Esophagus (tissue), 2 donors: ENCODE results near the gene ZNF473. TPM values are rescaled to one million over a fixed set of nuclear protein-coding genes. Genes with fewer than 3 reads are reported as not detected.
"Not testable (repeated sequence)": the region's sequence is repeated elsewhere in the genome, so short reads cannot be mapped to it uniquely, and the experiment has no call there.

Experiments used
- H3K27ac ChIP-seq, 2 donors: one replicate each; pipeline ENCODE4 v1.5.1; 2013; ENCODE audit warnings: low read depth in 2 of 2, mild to moderate bottlenecking in 2 of 2, inconsistent platforms in 1 of 2, low read length in 1 of 2, moderate library complexity in 1 of 2
- H3K27me3 ChIP-seq, 2 donors: one replicate each; pipeline ENCODE4 v1.6.1; 2013; ENCODE audit warnings: low read length in 2 of 2, control low read depth in 1 of 2, mild to moderate bottlenecking in 1 of 2; ENCODE audit not compliant: insufficient read depth in 2 of 2, control insufficient read depth in 1 of 2
- H3K36me3 ChIP-seq, 2 donors: one replicate each; pipeline ENCODE4 v1.6.1; 2013; ENCODE audit warnings: low read length in 1 of 2; ENCODE audit not compliant: control insufficient read depth in 2 of 2, insufficient read depth in 2 of 2
- H3K4me1 ChIP-seq, 2 donors: one replicate each; pipeline ENCODE4 v1.6.1; 2013; ENCODE audit warnings: low read length in 1 of 2; ENCODE audit not compliant: control insufficient read depth in 2 of 2, insufficient read depth in 2 of 2
- H3K4me3 ChIP-seq, 2 donors: one replicate each; pipeline ENCODE4 v1.5.1; 2013; ENCODE audit warnings: low read length in 2 of 2, mild to moderate bottlenecking in 2 of 2, low read depth in 1 of 2, moderate library complexity in 1 of 2
- H3K9me3 ChIP-seq, 2 donors: one replicate each; pipeline ENCODE4 v1.6.1; 2013; ENCODE audit warnings: mild to moderate bottlenecking in 2 of 2, low read depth in 1 of 2, low read length in 1 of 2, moderate library complexity in 1 of 2; ENCODE audit not compliant: control insufficient read depth in 2 of 2, insufficient read depth in 1 of 2
- WGBS, 2 donors: extraction: QIAGEN DNeasy Blood & Tissue Kit; methylation state at CpG; one replicate each; pipeline ENCODE4 v1.1.7; 2013; 5-methylcytosine and 5-hydroxymethylcytosine counted together
- polyA plus RNA-seq, 2 donors: library from polyadenylated mRNA; stranded (reverse); fragments of 200-250 nt; gene quantifications; one replicate each; pipeline ENCODE4 v1.2.3, GENCODE V29; 2013
- donor health status: healthy with polysubstance abuse.
- donor health status: Bipolar disorder and iron deficiency.

The ZNF473 gene
- polyA plus RNA-seq, 2 donors = 1.8 to 1.9 TPM

DNA sequence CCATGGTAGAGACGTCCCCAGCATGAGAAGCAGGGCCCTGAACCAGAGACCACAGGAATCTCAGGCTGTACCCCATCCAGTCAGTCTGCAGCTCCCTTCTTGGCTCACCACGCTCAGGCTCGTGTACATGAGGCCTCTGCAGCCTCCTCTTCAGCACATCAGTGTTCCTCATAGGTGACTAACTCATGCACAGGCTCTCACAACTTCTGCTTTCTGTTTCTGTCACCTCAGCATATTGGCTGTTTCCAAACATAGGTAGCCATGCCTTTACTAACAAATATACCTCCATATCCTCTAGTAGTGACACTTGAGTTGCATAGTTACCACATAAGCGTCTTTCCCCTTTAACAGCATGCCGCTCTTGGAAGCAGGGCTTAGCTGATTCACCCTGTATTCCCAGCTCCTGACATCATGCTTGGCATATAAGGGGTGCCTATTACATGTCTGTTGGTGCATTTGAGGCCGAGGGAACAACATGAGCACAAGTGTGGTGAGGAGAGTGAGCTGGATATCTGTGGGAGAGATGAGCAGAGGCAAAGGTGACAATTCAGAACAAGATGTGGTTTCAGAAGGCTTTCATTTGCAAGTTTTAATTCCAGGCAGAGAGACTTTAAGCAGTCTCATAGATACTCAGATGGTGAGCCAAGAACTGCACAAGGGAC is 16.7 kb downstream of the ZNF473 start:
- Histone ChIP-seq H3K4me3 (no peak overlapping the region), H3K27ac (no peak overlapping the region), H3K27me3 (no peaks in the 10 kb centered on the region), H3K9me3 (peaks cover 9 to 42% of the 10 kb centered on the region in 2 donors), H3K36me3 (peaks cover 47 to 61% of the 10 kb centered on the region in 2 donors), H3K4me1 (no peaks in the 10 kb centered on the region)
- WGBS, 2 donors = 93 to 94% methylated on average over 6 of the region's 6 CpGs

DNA sequence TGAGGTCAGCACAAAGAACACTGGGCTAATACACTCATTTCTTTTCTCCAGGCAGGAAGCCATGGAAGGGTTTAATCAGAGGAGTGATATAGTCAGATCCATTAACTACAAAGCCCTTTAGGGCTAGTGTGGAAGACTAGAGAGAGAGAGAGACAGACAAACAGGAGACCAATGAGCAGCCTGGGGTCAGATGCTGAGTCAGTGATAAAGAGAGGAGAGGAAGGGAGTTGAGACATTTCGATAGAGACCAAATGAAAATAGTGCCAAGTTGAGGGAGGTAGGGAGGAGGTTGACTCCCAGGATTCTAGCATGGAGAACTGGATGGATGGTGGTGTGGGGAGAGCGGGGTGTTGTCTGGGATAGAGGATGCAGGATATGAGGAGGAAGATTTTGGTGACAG is 18.2 kb downstream of the ZNF473 start:
- H3K27me3 ChIP-seq = no peaks in the 10 kb centered on the region
- H3K4me1 ChIP-seq = no peaks in the 10 kb centered on the region
- no peak overlapping the region for H3K27ac ChIP-seq
- 97 to 98% methylated on average over 2 of the region's 2 CpGs for WGBS, 2 donors
- H3K9me3 ChIP-seq = peaks cover 9 to 42% of the 10 kb centered on the region in 2 donors
- peaks cover 46 to 61% of the 10 kb centered on the region in 2 donors for H3K36me3 ChIP-seq
- H3K4me3 ChIP-seq = no peak overlapping the region

DNA sequence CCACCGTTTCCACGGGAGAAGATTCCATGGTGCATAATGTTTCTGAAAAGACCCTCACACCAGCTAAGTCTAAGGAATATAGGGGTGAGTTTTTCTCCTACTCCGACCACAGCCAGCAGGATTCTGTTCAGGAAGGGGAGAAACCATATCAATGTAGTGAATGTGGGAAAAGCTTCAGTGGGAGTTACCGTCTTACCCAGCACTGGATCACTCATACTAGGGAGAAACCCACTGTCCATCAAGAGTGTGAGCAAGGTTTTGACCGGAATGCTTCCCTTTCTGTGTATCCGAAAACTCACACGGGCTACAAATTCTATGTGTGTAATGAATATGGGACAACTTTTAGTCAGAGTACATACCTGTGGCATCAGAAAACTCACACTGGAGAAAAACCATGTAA is 19.1 kb downstream of the ZNF473 start:
- WGBS, 2 donors = 96 to 98% methylated on average over 7 of the region's 7 CpGs
- Histone ChIP-seq H3K4me3 (no peak overlapping the region), H3K36me3 (peaks cover 39 to 52% of the 10 kb centered on the region in 2 donors), H3K27ac (no peak overlapping the region), H3K4me1 (no peaks in the 10 kb centered on the region), H3K9me3 (peaks cover 9 to 42% of the 10 kb centered on the region in 2 donors), H3K27me3 (no peaks in the 10 kb centered on the region)

DNA sequence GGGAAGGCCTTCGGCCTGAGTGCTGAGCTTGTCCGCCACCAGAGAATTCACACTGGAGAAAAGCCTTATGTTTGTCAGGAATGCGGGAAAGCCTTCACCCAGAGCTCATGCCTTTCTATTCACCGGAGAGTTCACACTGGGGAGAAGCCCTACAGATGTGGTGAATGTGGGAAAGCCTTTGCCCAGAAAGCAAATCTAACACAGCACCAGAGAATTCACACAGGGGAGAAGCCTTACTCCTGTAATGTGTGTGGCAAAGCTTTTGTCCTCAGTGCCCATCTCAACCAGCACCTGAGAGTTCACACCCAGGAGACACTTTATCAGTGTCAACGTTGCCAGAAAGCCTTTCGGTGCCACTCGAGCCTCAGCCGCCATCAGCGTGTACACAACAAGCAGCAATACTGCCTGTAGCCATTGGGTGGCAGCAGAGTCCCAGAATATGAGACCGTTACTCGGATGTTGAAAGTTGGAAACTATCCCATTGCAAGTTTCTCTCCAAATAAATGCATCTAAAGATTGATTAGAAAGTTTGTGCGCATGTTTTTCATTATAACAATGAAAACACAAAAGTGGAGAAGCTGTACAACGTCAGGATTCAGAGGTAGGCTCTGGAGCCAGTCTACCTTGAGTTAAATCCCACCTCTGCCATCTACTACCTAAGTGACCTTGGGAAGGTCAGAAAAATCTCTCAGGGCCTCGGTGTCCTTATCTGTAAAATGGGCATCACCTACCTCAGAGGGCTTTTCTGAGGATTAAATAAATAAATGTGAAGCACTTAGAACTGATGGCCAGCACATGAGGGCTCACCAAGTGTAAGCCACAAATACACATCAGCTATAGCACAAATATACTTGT is 21.1 kb downstream of the ZNF473 start:
- 76 to 77% methylated on average over 14 of the region's 14 CpGs for WGBS, 2 donors
- H3K4me3 ChIP-seq = no peak overlapping the region
- no peak overlapping the region for H3K27ac ChIP-seq
- peaks cover 9 to 40% of the 10 kb centered on the region in 2 donors for H3K9me3 ChIP-seq
- peaks cover 6 to 7% of the 10 kb centered on the region in 2 donors for H3K4me1 ChIP-seq
- H3K36me3 ChIP-seq = peaks cover 26 to 39% of the 10 kb centered on the region in 2 donors
- no peaks in the 10 kb centered on the region for H3K27me3 ChIP-seq

DNA sequence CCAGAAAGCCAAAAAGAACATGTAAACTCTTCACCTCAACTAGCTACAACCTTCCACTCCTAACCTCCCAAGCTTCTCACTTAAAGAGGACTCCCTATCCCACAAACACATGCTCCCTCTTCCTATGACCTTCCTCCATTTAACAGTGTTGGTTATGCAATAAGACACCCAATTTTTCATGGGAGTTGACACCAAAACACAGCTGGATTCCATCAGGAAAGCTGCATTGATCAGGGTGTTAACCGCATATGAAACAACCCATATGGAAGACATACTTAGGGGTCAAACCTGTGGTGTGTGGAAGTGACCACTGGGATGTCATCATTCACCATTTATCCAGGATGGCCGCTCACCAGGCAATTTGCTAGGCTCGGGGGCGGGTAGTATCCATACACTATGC is 21.9 kb downstream of the ZNF473 start:
- peaks cover 6 to 7% of the 10 kb centered on the region in 2 donors for H3K4me1 ChIP-seq
- no peak overlapping the region for H3K4me3 ChIP-seq
- peaks cover 7 to 35% of the 10 kb centered on the region in 2 donors for H3K9me3 ChIP-seq
- peaks cover 18 to 31% of the 10 kb centered on the region in 2 donors for H3K36me3 ChIP-seq
- H3K27ac ChIP-seq = no peak overlapping the region
- no peaks in the 10 kb centered on the region for H3K27me3 ChIP-seq
- 86 to 92% methylated on average over 4 of the region's 4 CpGs for WGBS, 2 donors

DNA sequence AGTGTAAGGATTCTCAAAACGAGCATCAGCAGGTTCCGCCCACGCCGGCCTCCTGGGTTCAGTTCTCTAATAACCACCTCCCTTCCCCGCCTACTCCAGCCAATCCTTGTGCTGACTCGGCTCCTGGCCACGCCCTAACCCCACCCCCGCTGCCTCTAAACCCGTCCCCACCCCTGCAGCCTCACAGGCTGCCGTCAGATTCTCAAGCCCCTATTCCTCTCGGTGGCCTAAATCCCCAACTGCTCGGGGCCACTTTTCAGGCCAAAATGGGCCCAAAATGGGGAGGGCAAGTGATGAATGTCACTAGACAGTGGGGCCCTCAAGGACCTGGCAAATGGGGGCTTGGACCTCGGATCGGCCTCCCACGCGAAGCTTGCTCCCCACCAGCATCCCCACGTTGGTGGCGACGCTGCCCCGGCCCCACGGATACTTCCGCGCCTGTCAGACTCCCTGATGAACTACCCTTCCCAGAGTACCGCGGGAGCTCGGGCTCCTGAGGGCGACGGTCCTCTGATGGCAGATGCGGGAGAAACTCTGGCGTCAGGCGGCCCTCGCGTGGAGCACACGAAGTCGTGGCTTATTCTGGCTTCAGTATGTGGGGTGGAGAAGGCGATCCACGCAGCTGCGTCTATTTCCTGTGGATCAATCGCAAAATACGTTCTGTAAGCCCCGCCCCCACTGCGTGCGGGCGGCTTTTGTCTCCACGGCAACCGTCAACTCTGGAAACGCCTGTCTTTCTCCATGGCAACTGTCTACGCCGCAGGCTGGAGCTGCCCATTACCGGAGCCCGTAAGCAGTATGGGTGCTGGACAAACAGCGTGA is 24.8 kb downstream of the ZNF473 start:
- Histone ChIP-seq H3K4me1 (peaks cover 6 to 7% of the 10 kb centered on the region in 2 donors), H3K9me3 (peaks cover 3 to 16% of the 10 kb centered on the region in 2 donors), H3K27me3 (no peaks in the 10 kb centered on the region), H3K27ac (peak overlapping the region; percentile 57 to 64), H3K4me3 (peak overlapping the region; percentile 52 to 59), H3K36me3 (peaks cover 6 to 8% of the 10 kb centered on the region in 2 donors)
- 2 to 3% methylated on average over 52 of the region's 52 CpGs for WGBS, 2 donors

DNA sequence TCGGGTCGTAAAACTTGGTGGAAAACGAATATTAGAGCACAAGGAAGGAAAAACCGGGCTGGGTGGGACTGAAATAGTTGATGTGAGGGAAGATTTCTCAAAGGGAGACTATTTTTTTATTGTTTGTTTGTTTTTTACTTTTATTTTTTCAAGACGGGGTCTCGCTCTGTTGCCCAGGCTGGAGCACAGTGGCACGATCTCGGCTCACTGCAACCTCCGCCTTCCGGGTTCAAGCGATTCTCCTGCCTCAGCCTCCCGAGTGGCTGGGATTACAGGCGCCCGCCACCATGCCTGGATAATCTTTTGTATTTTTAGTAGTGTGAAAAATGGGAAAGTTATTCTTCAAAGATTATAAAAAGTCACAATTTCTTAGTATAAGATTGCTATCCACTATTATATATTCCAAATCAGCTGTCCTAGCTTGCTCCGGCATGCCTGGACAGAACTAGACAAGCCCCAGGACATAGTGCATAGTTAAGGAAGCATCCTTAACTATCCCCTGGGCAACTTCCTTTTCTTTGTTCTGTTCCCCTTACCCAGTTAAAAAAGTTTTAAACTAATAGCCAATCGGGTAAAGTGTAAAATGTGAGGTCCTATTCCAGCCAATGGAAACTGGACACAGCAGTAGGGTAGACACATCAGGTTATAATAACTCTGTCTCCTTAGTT is 25.6 kb downstream of the ZNF473 start:
- H3K27me3 ChIP-seq, H3K4me1 ChIP-seq, H3K36me3 ChIP-seq, H3K9me3 ChIP-seq, H3K27ac ChIP-seq: not testable (repeated sequence)
- H3K4me3 ChIP-seq = peak overlapping the region; percentile 52 to 59
- 38 to 40% methylated on average over 16 of the region's 16 CpGs for WGBS, 2 donors

DNA sequence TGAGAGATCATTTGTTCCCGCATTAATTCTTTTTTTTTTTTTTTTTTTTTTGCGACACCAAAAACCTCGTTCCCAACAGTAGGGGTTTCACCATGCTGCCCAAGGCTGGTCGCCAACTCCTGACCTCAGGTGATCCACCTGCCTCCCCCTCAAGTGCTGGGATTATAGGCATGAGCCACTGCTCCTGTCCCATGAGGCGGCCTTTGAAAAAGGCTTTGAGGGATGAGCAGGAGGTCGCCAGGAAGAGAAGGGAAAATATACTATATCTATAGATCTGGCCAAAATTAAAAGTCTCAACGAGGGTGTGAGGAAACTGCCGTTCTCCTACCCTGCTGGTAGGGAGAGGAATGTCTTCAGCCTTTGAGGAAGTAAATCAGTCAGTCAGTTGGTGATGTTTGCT is 26.2 kb downstream of the ZNF473 start:
- no peaks in the 10 kb centered on the region for H3K36me3 ChIP-seq
- WGBS, 2 donors = 73 to 80% methylated on average over 8 of the region's 8 CpGs

DNA sequence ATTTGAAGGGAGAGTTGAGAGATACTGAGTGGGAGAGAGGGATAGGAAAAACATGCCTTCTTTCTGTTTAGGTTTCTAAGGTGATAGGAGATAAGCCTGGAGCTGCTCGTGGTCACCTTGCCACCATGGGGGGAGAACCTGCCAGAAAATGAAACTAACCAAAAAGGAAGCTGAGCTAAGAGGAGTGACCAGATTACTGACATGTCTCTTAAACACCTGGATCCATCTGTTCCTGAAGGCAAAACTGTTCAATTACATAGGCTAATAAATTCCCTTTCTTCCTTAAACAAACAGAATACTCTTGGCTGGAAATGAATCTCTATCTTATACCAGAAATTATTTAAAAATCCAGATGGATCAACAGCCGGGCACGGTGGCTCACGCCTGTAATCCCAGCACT is 27.3 kb downstream of the ZNF473 start:
- Histone ChIP-seq H3K4me1 (peaks cover 6 to 7% of the 10 kb centered on the region in 2 donors), H3K4me3 (no peak overlapping the region), H3K36me3 (no peaks in the 10 kb centered on the region), H3K9me3 (peaks cover 0 to 4% of the 10 kb centered on the region in 2 donors), H3K27ac (no peak overlapping the region), H3K27me3 (no peaks in the 10 kb centered on the region)
- WGBS, 2 donors = 55 to 65% methylated on average over 4 of the region's 4 CpGs

More for the DNA sequence above, 26.2 kb downstream of the ZNF473 start:
- Histone ChIP-seq H3K27me3 (no peaks in the 10 kb centered on the region), H3K4me3 (no peak overlapping the region), H3K4me1 (peaks cover 6 to 7% of the 10 kb centered on the region in 2 donors), H3K27ac (no peak overlapping the region), H3K9me3 (peaks cover 0 to 3% of the 10 kb centered on the region in 2 donors)
